ENCODE measurements around the gene DSC2.

Gene DSC2

DNA sequence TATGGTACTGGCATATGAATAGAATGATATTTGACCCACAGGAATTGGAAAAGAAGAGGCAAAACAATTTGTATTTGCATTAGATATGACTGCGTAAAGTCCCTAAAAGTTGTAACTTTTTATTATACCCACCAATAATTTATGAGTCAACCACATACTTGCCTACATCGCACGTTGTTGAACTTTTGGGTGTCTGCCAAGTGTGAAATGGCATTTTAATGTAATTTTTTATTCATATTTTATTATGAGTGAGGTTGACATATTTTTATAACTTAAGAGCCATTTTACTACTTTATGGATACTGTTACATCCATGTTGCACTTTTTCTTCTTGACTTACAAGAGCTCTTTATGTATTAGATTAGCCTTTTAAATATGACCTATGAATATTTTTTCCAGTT is 4.6 kb downstream of the DSC2 start:
- no peak for DNase-seq

GRCh38 chr18:31093880-31094279 is 8.3 kb downstream of the DSC2 start:
- no peak for DNase-seq

- no peak for DNase-seq
These were observed 8.9 kb downstream of the DSC2 start for GRCh38 chr18:31093294-31093693.

- no peak for DNase-seq
These were observed 10.9 kb downstream of the DSC2 start for GRCh38 chr18:31091350-31091749.

DNA sequence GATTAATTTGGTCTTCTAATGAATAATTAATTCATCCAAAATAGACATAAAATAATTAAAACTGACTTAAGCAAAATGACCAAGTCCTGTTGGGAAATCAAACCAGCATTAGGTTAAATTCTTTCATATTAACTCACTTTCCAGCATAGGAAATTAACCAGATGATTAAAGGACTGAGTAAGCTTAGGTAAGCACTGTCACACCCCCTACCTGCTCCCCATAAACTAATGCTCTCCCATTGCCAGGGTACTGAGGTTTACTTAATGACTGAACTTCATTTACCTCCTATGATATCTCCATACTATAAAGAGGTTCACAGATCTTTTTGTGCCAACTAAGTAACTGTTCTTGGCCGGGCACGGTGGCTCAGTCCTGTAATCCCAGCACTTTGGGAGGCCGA is 13.7 kb downstream of the DSC2 start:
- no peak for DNase-seq

DNA sequence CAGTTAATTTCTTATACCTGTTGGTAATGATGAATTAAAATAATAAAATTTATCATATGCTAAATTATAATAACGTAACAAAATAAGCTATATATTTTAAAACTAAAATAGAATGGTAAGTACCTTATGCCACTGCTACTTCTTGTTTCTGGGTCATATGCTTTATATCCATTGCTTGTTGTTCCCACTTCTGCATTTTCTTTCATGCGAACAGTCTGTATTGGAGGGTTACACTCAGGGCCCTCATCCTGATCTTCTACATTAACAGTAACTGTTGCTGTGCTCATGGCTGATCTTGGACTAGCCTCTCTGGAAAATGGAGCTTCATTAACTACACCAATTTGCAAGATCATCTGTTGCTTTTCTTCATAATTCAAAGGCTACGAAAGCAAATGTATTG is 22.2 kb downstream of the DSC2 start:
- DNase-seq: no peak

DNA sequence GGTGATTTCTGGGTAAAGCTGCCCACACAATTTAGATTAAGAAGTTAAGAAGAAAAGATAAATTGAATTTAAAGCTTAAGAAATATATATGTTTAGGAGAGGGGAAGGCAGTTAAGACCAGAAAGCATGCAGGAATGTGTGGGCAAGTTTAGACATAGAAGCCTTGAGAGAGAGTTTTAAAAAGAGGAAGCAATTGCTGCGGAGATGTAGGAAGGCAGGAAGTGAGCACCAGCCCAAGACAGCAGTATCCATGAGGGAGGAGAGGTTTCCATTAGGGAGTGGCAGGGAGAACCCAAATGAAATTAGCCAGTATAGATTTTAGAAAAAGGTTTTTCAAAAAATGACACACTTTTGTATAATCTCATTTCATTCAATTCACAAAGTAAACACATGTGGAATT is 24.3 kb downstream of the DSC2 start:
- no peak for DNase-seq

DNA sequence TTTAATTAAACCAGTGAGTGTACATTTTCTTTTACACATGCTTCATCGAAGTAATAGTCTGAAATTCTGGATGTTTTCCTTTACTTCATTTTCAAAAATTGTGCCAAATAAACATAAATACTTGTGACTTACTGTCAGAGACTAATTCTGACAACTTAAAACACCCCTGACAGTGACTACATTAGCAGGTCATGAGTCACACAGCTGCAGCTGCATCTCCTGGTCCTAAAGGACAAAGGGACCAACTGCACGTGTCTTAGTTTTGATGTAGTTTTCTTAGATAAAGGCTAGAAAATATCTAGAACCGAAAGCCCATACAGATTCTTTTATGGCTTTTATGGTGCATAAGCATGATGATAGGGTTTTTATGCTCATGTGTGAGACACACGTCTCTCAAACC is 30.0 kb downstream of the DSC2 start:
- no peak for DNase-seq

DNA sequence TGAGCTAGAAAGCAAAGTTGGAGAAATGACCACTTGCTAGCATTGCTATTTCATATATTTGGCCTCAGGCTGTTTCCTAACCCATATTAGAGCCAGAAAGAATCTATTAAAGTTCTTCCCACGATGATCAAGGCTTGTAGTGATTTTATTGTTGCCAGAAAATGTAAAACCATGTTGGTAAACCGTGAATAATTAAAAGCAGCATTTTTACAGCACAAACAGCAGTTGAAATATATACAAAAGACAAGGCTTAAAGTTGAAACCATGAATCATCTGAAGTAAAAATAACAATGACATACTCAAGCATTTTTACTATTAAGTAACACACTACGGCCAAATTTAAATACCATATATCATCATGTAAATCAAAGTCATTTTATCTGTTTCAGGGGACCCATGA is 32.0 kb downstream of the DSC2 start:
- no peak for DNase-seq

GRCh38 chr18:31066266-31066665 is 36.0 kb downstream of the DSC2 start:
- no peak for DNase-seq

GRCh38 chr18:31065036-31065773 is 37.0 kb downstream of the DSC2 start:
- no peak for DNase-seq

GRCh38 chr18:31064130-31064529 is 38.1 kb downstream of the DSC2 start:
- DNase-seq: no peak

DNA sequence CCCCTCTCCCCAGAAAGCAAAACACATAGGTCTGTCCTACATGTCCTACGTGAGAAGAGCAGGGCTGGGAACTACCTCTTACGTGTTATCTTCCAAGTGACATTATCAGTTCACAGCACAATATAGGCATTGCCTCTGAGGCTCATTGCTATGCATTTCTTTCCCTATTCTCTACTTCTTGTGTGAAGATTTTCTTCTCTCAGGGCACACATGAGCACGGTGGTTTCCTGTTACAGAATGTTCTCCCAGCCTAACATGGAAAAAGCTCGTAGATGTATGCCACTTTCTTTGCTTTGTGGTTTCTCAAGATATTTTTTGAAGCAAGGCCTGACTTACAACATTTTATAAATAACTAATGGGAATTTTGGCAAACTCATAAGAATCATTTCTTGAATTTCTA is 40.3 kb downstream of the DSC2 start:
- no peak for DNase-seq

DNA sequence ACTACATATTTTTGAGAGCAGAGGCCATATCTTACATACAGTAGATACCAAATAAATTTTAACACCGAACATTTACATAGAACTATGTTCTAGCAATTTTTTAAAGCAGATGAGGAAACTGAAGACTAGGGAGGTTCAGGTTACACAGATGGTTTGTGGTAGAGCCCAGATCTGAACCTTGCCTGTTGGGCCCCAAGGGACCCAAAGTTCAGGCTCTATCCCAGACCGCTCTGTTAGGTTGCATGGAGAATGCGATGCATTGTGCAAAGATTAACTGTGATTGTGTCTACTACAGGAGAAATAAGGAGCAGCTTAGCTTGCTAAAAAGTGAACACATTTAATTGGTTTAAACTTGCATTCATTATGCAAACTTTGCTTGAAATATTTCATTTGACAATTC is 43.3 kb downstream of the DSC2 start:
- DNase-seq: no peak

DNA sequence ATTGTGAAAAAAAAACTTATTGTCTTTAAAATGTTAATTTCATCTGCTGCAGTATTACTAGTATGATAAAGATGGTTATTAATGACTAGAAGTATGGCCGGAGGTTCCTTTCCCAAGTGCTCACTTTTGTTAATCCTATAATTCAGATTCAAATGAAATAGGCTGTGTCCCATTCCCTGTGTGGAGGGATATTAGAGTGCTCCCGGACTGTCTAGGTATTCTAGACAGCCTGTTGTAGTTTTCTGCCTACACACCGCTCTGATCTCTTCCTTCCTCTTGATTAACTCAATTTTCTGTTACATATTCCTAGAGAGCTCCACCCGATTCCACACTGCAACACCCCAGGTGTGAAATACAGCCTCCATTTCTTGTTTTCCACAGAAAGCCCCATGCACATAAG is 44.3 kb downstream of the DSC2 start:
- no peak for DNase-seq

DNA sequence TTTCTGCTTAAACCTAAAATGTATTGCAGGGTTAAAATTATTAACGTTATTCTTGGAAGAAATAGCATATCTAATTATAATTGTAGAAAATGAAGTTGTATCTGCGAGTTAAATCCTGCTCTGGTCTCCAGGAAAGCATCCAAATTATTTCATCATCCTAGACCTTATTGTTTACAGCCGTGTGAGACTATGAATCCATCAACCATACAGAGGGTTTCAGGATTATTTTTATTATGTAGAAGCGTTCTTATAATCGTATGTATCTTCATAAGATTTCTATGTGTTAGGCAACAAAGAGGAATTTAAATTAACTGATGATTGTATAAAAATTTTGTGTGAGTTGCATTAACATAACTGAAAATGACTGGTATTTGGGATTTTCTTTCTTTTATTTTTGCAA is 45.2 kb downstream of the DSC2 start:
- DNase-seq: no peak

DNA sequence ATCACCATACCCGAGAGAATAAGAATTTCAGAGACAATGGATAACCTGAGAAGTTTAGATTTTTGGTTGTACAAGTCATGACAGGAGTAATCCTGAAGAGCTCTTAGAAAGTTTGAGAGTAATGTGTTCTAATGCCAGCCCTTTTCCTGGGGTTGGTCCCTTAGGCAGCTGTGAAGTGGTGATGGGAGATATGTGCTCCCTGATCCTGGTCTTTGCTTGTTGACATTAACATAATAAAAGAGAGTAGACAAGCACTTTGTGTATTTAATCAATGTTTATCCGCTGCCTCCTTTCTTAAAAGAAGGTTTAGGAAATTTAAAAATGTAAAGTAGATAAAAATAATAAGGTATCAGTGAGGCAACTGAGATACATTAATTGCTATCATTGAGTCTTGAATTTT is 45.9 kb downstream of the DSC2 start:
- DNase-seq: no peak

DNA sequence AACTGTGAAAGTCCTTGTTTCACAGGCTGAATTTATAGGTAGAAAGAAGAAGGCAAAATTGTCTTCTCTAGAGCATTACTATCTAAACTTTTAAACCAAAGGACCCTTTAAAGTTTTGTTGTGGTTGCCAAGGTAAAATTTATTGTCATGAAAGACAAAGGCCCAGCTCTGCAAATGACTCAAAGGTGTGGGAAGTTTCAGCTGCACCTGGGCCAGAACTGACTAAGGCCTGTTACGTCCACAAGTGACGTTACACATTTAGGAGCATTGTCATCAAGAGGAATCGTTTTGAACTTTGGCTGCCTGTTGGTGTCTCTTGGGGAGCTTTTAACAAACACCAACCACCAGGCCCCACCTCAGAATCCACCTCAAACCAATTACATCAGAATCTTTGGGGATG is 51.6 kb downstream of the DSC2 start:
- DNase-seq: no peak

- DNase-seq: no peak
These were observed 53.0 kb downstream of the DSC2 start for GRCh38 chr18:31049189-31049588.

DNA sequence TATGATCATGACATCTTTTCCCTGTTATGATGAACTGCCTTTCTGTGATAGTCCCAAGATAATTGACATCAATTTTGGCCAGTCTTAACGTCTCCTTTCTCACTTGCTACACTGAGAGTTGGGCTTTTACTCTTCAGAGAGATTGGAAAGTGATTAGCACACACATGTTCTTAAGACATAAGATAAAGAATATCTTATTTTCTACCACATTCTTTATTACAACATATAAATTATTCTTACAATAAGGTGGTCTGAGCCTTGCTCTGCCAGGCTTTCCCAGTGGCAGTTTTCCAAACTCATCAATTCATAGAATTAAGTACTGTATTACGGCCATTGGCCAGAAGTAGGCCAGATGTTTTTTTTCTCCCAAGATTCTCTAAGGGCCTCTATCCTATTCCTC is 54.0 kb downstream of the DSC2 start:
- DNase-seq: no peak

GRCh38 chr18:31046916-31047315 is 55.3 kb downstream of the DSC2 start:
- no peak for DNase-seq

DNA sequence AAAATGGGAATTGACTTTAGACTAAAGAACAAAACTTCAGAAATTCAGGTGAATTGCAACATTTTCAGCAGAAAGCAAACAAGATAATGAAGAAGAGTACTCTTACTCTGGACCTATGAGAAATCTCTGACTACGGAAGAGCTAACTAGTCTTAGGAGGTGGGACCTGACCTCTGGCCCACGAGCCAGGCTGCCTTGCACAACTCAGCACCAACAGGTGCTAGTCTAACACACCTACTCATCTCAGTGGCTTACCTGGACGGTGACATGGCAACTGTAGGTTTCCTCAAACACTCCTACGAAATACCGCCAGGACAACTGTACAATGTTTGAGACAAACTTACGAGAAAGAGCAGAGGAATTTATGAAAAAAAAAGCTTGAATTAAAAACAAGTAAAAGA is 56.6 kb downstream of the DSC2 start:
- DNase-seq: no peak

DNA sequence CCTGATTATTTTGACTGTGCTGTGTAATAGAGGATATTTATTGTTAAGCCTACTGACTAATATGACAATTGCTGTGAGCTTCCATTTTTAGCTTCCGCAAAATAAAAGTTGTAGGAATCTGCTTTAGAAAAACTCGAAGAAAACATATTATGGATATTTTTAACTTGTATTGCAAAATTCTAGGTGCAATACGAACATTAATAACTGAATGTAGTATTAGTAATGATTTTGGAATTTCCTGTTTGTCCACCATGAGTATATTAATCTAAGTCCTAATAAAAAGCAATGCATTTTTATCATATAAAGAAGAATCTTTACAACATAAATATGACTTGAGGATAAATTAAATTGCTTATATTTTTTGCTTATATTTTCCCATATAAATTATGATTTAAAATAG is 57.3 kb downstream of the DSC2 start:
- DNase-seq: no peak

DNA sequence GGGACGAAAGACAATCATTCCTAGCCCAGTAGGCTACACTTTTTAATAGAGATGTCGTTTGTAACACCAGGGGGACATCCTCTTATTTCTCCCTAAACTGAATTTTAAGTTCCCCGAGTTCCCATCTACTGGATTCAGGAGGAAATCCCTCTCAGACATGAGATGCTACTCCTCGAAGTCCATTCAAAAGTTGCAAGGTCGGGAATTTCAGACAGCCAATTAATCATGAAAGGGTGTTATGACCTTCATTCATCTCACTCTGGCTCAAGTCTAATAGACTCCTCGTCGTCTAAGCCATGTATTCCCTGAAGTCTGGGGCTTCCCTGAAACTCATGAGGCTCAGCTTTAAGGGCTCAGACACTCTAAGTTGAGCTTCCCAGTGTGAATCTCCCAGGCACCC is 58.5 kb downstream of the DSC2 start:
- DNase-seq: peak; percentile 10

GRCh38 chr18:31042406-31043181 is 59.6 kb downstream of the DSC2 start, which contains the start of gene DSC3:
TSS of gene DSC3 (minus strand) at chr18:31042742. CDS start at chr18:31042660, 82 bp downstream.
- DNase-seq: peak; percentile 91

All from retina (tissue), 1 donor.